Inflammatory macrophage (primary cell): ENCODE data around the gene NOVA2.
A peak's percentile ranks its signal among the peaks of the same experiment; 100 is the strongest.

Experiments
- DNase-seq, 2 donors: peaks; one replicate each; pipeline ENCODE4 v3.0.0-alpha.2; 2020 to 2022

NOVA2 gene

DNA sequence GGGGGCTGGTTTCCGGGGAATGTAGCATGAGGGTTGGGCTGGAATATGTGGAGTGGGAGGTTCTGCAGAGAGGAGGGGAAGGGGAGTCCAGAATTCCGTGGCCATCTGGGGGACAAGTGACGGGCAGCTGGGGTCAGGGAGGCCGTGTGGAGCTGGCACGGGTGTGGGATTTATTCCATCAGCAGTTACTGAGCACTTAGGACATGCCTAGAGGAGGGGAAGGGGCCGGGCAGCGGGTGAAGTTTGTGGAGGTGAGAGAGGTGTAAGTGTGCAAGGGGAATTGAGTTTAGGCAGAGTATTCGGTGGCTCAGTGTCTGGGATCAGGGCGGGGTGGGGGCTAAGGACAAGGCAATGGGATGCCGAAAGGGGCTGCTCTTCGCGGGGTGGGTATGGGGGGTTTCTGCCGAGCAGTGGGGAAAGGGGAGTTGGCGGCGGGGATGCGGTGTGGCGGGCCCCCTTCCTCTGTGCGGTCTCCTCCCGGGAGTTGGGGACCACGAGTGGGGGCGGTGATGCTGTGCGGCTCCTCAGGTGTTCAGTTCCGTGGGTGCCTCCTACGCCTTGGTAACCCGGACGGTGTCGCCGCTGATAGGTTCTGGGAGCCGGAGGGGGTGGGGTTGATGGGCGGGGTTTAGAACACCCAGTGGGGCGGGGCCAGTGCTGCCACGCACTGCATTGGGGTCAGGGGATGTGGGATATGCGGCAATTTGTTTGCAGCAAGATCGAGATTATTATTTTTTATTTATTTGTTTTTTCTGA lies 27.0 kb upstream of the NOVA2 start:
- no peak for DNase-seq

DNA sequence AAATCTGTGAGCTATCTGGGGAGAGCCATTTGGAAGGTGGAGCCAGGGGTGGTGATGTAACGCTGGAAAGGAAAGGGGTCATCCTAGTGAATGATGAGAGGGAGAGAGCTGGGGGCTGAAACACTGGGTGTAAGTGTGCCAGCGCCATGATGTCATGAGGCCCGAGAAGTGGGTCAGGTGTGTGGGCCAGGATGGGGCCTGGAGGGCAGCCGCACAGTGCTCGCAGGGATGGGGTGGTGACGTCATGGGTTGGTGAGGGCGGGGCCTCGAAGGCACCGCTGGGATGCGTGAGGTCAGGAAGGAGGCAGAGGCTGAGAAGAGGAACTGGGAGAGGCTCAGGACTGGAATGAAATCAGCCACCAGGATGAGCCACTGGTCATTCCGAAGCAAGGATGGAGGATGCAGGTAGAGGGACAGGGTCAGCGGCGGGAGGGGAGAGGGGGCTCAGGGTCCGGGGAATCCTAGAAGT lies 26.0 kb upstream of the NOVA2 start:
- peak; percentile 27 to 47 for DNase-seq

DNA sequence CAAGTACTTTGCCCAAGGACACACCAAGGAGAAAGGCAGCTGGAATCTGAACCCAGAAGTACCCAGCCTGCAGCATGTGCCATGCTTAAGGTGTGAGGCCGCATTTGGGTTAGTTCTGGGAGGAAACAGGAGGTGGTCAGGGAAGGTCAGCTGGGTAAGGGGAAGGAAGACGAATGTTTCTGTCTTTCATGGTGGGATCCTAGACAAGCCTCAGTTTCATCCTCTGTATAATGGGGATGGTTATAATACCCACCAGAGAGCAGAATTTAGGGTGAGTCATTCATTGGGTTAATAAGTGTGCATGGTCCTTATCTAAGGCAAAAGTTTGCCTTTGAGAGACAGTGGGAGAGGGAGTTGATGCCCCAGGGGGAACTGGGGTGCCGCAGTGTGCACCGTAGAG lies 25.2 kb upstream of the NOVA2 start:
- DNase-seq = no peak

DNA sequence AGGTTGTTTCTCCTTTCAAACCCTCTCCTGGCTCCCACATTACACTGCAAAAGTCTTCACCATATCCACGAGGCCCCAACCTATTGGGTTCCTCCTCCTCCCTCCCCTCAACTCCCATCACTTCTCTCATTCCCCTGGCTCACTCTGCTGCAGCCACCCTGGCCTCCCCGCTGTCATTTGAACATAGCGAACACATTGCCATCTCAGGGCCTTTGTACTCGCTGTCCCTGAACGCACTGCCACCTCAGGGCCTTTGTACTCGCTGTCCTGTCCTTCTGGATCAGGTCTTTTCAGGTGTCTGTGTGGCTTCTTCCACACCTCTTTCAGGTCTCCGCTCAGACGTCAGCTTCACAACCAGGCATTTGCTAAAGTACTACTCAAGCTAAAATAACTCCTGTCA lies 23.3 kb upstream of the NOVA2 start:
- DNase-seq = no peak

DNA sequence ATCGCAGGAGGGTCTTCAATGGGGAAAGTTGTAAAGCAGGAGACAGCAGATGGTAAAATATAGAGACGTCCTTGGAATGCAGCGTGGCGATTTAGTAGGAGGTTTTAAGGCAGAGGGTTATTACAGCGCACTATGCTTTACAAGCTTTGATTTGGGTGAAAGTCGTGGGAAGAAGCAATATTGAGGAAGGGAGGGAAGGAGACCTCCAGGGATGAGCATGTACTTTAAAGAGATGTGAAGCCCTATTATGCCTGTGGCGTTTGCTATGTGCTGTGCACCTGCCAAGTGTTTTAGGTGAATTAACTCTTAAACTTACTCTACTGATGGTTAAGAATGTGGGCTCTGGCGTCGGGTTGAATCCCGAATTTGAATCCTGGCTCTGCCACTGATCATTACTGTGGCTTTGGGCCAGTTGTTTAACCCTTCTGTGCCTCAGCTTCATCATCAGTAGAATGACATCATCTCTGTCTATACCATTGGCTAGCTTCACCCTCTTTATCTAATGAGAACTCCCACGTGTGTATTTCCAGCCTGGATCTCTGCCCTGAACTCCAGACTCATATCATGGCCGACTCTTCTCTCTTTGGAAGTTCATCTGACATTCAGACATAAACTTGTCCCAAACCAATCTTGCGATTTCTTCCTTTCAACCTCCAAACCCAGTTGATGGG lies 22.2 kb upstream of the NOVA2 start:
- no peak for DNase-seq

DNA sequence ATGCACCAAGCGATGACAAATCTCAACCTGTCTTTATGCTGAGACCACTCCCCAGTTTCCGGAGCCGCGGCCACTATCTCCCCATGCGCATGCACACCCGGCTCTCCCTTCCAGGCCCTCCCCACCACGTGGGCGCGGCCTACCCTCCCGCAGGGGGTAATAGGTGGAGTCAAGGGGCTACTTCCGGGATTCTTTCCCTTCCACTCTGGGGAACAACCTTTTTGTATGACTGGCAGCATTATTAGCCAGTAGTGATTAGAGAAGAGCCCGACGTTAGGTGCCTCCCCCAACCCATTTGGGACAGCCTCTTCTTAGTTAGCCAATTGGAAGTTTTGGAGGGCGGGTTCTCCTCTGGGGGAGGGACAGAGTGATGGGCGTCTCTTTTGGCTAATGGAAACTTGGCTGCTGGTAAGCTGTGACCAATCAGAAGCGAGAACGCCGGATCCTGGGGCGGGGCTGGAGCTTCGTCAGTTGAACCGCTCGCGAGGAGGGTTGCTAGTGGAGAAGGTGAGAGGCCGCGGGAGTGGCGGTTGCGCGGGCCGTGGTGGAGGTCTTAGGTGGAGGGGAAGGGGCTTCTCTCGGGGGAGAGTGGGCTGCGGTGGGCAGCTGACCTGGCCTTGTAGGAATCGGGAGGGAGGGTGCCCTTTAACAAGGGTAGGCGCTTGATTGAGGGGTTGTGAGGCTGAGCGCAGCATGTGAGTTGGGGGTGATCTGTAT lies 21.5 kb upstream of the NOVA2 start, which contains the start of gene CCDC61:
TSS of gene CCDC61 (plus strand) at position 470 of the 717 bp plus-strand sequence. CDS start 7,552 bp downstream, outside the sequence.
- peak; percentile 99 to 100 for DNase-seq

DNA sequence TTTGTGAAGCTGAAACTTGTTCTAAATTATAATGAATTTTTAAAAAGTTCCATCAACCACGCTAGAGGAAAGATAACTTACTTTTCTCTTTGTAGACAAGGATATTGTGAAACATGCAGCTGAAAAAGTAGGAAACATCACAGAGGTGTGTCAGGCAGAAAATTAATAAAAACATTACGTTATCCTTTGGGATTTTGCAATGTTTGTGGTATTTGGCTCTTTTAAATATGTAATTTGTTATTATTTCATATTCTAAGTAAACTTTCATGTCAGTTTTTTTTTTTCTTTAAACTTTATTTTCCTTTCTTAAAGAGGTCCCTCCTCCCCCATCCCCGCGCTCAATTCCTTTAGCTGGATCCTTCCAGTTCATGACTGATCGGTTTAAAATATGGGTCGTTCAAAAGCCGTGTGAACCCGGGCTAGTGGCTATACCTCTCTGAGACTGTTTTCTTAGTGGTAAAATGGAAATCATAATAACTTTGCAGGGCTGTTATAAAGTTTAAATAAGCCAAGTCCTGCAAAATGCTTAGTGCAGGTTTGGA lies 20.9 kb upstream of the NOVA2 start:
- no peak for DNase-seq

DNA sequence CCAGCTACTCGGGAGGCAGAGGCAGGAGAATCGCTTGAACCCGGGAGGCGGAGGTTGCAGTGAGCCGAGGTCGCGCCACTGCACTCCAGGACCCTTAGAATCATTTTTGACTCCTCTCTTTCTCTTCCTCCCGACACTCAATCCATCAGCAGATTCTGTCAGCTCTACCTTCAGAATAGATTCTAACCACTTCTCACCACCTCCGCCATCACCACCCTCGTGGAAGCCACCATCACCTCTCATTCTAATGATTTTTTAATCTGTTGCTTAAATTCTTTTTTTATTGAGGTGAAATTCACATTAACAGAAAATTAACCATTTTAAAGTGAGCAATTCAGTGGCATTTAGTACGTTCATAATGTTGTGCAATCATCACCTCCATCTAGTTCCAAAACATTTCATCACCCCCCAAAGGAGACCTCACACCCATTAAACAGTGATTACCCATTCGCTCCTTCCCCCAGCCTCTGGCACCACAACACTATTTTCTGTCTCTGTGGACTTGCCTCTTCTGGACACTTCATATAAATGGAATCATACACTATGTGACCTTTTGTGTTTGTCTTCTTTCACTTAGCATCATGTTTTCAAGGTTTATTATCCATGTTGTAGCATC lies 16.6 kb upstream of the NOVA2 start:
- DNase-seq = no peak

DNA sequence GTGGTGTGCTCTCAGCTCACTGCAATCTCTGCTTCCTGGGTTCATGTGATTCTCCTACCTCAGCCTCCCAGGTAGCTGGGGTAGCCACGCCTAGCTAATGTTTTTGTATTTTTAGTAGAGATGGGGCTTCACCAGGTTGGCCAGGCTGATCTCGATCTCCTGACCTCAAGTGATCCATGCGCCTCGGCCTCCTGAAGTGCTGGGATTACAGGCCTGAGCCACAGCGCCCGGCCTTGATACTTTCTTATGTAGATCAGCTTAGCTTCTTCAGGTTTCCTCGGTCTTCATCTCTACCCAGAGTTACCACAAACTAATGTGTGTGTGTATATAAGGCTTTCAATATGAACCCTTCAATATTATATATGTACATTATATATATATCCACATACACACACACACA lies 11.7 kb upstream of the NOVA2 start:
- no peak for DNase-seq

DNA sequence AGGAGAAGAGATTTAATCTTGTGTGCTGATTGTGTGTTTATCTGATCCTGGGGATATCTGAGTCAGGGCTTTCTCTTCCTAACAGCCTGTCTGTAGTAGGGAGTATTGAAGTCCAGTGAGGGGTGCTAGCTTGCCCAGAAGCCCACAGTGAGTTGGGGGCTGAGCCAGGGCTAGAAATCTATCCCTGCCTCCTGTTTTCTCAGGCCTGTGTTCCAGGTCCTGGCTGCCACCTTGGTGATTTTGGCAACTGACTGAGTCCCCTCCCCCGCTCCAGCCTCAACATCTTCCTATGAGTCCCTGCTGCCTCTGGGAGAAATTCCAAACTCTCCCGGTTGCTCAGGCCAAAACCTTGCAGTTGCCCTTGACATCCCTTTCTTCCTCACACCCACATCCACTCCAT lies 7.7 kb upstream of the NOVA2 start:
- no peak for DNase-seq

DNA sequence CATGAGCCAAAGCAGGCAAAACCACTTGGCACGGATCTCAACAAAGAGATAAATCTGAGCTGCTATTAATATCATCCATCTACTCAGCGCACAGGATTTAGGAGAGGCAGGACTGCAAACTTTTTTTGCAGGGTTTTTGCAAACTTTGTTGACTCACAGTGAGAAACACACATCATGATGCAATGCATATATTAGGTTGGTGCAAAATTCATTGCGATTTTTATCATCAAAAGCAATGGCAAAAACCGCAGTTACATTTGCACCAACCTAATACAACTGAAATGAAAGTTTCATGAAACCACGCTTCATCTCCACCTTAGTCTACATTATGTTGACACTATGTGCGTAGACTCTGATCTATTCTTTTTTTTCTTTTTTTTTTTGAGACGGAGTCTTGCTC lies 4.5 kb upstream of the NOVA2 start:
- no peak for DNase-seq

DNA sequence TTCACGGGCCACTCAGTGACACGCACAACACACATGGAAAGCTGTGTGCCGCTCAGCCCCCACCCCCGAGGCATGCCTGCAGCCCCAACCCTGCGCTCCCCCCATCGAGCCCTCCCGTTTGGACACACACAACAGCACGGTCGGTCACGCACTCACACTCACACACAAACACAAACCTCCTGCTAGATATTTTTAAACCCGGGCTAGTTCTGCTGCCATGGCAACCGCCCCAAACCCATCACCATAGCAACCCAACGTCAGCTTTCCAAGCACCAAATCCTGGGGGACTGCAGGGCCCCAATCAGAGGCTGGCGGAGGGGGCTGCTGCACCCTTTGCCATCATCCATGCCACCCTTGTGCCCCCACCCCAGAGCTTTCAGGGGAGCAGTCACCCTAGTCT lies 2.5 kb upstream of the NOVA2 start:
- no peak for DNase-seq

DNA sequence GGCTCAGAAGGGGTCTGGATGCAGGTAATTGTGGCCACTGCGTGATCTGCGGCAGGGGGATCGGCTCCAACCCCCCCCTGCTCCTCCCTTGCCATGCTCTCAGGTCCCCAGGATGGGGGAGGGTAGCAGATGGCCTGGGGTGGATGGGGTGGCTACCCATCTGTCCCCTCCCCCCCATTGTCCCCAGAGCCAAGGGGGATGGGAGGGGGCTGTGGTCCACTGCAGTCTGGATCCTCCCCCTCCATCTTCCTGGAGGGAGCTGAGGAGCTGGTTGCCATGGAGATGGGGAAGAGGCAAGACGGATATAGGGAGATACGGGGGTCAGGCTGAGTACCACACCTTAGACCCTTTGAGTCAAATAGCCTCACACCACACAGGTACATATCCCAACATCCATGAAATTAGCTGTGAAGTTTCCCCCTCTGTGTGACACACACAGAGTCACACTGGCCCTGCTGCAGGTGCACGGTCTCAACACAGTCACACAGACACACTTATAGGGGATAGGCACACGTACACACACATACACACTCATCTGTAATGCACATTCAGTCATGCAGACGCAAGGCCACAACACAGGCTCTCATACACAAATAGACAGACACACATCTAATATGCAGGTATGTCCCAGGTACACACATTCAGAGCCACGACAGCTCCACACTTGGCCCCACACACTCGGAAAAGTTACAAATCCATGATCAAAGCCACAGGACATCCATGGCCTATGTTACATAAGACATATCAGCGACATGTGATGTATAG lies 1.8 kb upstream of the NOVA2 start:
- DNase-seq = no peak

DNA sequence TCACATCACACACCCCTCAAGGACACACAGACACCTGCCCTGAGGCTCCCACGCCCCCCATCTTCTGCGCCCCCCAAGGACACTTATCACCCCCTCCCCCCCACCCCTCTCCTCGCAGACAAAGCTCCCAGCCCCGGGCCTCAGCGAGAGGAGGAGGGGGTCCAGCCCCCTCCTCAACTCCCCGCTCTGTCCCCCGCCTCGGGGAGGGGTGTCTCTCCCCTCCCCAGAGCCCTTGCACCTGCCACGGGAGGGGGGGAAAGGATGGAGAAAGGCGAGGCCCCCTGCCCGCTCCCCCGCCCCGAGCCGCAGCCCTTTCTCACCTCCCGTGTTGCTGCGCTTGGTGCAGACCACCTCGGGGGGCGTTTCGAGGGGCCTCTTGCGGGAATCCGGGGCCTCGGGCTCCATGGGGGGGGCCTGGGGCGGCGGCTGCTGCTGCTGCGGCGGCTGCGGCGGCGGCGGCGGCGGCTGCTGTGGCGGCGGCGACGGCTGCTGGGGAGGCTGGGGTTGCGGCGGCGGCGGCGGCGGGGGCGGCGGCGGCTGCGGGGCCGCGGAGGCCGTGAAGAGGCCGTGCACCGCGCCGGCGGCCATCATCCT lies 621 bp downstream of the NOVA2 start:
- no peak for DNase-seq

DNA sequence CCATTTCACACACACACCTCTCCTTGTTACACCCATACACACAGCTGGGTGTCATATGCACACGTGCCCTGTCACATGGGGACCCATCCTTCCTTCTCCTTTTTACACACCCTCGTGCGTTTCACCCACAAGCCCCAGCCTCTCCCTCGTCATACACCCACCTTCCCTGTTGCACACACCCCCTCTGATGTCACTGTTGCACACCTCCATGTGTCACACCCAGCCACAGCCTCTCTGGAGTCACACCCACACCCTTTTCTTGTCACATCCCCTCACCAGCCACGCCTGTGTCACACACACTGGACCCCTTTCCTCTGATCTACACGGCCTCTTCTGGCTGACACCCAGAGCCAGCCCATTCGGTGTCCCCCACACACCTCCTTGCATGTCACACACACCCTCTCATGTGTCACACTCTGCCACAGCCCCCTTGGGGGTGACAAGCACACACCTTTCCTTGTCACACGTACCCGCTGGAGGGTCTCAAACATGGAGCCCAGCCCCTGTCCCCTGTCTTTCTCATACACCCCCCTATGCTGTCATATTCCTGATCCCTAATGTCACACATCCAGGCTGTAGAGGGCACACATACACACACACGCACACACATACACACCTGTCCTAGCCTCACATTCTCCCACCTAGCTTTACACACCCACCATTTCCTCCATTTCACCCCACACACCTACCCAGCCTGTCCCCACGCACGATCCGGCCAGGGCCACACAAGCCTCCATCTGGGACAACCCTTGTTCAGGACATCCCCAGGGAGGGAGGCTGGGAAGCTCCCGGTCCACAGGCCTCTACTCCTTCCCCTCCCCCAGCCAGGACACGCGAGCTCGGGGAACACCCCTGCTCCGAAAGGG lies 1.4 kb downstream of the NOVA2 start:
- DNase-seq = peak; percentile 35 to 57

DNA sequence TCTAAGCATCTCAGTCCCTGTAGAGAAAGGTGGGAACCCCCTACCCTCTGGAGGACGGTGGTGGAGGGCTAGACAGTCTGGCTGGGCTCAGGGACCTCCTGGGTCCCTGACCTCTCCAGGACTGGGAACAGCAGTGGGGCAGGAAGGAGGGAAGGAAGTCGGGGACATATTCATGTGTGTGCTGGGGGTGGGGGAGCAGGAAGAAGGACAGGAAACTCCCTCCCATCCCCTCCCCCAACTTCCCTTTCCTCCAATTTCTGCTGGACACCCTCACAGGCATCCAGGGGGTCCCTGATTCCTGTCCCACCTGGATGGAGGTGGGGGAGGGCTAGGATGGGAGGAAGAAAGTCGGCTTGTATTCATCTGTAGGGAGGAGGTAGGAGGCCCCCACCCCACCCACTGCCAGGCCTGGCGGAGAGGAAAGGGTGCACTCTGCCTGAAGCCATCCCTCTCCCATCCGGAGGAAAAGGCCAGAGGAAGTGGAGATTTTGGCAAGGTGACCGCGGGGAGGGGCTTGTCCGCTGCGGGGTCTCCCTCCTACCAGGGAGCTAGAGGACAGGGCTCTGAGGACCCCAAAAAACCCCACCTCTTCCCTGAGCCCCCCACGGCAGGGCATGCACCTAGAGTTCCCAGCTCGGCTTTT lies 2.3 kb downstream of the NOVA2 start:
- no peak for DNase-seq

DNA sequence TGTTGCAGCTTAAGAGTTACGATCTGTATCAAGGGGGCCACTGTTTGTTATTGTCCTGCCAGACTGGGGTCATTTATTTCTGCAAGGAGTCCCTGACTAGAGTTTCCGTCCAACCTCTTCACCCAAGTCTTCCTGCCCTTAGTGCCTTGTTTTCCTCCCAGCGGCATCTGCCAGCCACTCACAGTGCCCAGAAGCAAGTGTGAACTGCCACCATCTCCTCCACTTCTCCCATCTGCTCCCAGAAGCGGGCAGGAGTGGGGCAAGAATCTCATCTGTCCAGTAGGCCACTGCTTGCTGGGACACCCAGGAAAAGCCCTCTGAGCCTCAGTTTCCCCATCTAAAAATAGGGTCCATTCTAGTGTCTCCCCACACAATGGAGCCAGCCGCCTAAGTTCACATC lies 4.0 kb downstream of the NOVA2 start:
- no peak for DNase-seq

DNA sequence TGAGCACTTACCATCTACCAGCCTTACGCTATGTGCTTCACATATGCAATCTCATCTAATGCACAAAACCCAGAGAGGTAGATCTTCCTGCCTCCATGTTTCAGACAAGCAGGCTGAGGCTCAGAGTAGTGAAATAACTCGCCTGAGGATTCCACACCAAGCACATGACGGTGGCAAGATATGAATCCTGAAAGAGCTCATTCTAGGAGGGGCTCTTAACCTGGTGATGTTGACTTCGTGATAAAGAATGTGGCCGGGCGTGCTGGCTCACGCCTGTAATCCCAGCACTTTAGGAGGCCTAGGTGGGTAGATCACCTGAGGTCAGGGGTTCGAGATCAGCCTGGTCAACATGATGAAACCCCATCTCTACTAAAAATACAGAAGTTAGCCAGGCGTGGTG lies 5.0 kb downstream of the NOVA2 start:
- DNase-seq = no peak

DNA sequence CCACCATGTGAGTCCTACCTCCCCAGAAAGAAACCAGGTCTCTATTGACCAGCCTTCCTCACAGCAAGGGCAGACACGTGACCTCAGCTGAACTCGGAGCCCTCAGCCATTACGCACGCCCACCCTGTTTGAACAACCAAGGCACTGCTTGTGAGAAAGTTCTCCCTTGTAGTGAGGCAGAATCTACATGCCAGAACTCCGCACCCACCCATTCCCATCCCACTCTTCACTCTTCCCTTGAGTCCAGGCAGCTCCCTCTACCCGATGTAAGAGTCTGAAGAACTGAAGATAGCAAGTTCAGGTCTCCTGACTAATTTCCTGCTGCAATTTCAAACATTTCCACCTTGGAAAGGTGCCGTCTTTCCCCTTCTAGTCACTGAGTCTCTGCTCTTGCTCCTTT lies 6.4 kb downstream of the NOVA2 start:
- no peak for DNase-seq

DNA sequence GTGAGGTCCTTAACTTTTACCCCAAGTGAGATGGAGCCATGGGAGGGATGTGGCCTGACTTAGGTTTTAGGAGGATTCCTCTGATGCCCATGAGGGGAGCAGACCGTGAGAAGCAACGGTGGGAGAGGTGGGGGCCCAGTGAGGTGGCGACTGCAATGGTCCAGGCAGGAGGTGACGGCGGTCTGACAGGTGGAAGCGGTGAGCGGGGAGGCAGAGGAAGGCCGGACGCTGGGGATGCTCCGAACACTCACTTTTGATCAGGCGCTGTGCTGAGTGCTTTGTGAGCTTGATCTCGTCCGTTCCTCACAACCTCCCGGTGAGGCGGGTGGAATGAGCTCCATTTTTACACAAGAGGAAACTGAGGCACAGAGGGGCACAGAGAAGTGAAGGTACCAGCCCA lies 11.6 kb downstream of the NOVA2 start:
- no peak for DNase-seq
